ENCODE measurements around the gene ACTG2. TPM values are rescaled to one million over a fixed set of nuclear protein-coding genes. Genes with fewer than 3 reads are reported as not detected.

The ACTG2 gene
- total RNA-seq, 4 donors from 2014 or later = 9.4 to 43.5 (median 20.7) TPM

DNA sequence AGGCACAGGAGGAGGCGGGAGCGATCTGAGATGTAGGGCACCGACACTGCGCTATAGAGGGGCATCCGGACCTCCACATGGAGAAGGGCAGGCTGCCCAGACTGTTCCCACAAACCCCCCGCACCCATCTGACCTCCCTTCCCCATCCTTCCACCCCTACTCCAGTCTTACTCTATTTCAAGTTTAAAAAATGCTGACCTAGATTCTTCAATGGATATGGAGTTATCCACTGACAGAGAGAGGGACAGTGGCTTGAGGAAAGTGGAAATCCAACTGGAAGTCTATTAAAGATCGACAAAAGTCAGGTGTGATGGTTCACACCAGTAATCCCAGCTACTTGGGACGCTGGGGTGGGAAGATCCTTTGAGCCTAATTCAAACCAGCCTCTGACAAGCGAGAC is 28.8 kb downstream of the ACTG2 start:
- TF ChIP-seq POLR2A (IDR thresholded peaks at IDR 0.05) = no peak
- no peak for TF ChIP-seq EP300 (IDR thresholded peaks at IDR 0.05)
- TF ChIP-seq, protein P1, sequence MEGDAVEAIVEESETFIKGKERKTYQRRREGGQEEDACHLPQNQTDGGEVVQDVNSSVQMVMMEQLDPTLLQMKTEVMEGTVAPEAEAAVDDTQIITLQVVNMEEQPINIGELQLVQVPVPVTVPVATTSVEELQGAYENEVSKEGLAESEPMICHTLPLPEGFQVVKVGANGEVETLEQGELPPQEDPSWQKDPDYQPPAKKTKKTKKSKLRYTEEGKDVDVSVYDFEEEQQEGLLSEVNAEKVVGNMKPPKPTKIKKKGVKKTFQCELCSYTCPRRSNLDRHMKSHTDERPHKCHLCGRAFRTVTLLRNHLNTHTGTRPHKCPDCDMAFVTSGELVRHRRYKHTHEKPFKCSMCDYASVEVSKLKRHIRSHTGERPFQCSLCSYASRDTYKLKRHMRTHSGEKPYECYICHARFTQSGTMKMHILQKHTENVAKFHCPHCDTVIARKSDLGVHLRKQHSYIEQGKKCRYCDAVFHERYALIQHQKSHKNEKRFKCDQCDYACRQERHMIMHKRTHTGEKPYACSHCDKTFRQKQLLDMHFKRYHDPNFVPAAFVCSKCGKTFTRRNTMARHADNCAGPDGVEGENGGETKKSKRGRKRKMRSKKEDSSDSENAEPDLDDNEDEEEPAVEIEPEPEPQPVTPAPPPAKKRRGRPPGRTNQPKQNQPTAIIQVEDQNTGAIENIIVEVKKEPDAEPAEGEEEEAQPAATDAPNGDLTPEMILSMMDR (IDR thresholded peaks at IDR 0.05) = no peak
- no peak for TF ChIP-seq POLR2AphosphoS5 (IDR thresholded peaks at IDR 0.05)
- 89% methylated on average over 9 of the region's 9 CpGs for whole genome bisulfite sequencing
- no peak for DNase-seq (ENCODE audit: low spot score in 2 of 2)

DNA sequence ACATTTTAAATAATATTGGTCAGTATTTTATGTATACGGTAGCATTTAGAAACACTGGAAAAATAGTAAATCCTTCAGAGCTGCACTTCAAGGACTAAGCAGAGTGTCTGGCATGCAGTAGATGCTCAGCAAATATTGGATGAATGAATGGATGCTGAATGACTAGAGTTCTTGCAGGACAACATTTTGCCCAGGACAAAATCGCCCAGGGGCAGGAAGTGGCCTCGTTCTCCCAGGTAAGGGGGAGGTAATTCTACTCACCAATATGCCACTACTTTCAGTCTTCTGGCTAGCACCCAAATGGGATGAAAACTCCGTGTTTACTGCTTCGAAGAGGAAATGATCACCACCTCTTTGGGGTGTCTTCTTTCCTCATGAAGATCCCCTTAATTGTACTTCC is 29.9 kb downstream of the ACTG2 start:
- no peaks in the 10 kb centered on the region for H3K9me3 ChIP-seq
- WGBS = 59% methylated on average over 5 of the region's 5 CpGs
- H3K4me3 ChIP-seq = no peak overlapping the region
- H3K4me1 ChIP-seq = peaks cover 17% of the 10 kb centered on the region
- TF ChIP-seq EP300 (IDR thresholded peaks at IDR 0.05) (no peak), POLR2A (IDR thresholded peaks at IDR 0.05) (no peak), POLR2AphosphoS5 (IDR thresholded peaks at IDR 0.05) (no peak)
- TF ChIP-seq, protein P1 (IDR thresholded peaks at IDR 0.05) = no peak
- peaks cover 14% of the 10 kb centered on the region for H3K27me3 ChIP-seq
- no peak overlapping the region for H3K27ac ChIP-seq
- no peak for DNase-seq (ENCODE audit: low spot score in 2 of 2)
- no peaks in the 10 kb centered on the region for H3K36me3 ChIP-seq

More for the DNA sequence above, 28.8 kb downstream of the ACTG2 start:
- Histone ChIP-seq H3K4me3 (no peak overlapping the region), H3K9me3 (no peaks in the 10 kb centered on the region), H3K27me3 (peaks cover 14% of the 10 kb centered on the region), H3K4me1 (peaks cover 9% of the 10 kb centered on the region), H3K27ac (no peak overlapping the region), H3K36me3 (no peaks in the 10 kb centered on the region)

- peaks cover 41% of the 10 kb centered on the region for H3K4me1 ChIP-seq
- H3K4me3 ChIP-seq = no peak overlapping the region
- H3K27ac ChIP-seq = peak overlapping the region; percentile 90
- WGBS = 63% methylated on average over 7 of the region's 7 CpGs
- no peak for DNase-seq (ENCODE audit: low spot score in 2 of 2)
- no peaks in the 10 kb centered on the region for H3K36me3 ChIP-seq
- peaks cover 7% of the 10 kb centered on the region for H3K27me3 ChIP-seq
- TF ChIP-seq EP300 (IDR thresholded peaks at IDR 0.05) (no peak), POLR2AphosphoS5 (IDR thresholded peaks at IDR 0.05) (no peak), POLR2A (IDR thresholded peaks at IDR 0.05) (no peak)
- TF ChIP-seq, protein P1 (IDR thresholded peaks at IDR 0.05) = no peak
- no peaks in the 10 kb centered on the region for H3K9me3 ChIP-seq
Measured at GRCh38 chr2:73925033-73925704, 32.4 kb downstream of the ACTG2 start.

DNA sequence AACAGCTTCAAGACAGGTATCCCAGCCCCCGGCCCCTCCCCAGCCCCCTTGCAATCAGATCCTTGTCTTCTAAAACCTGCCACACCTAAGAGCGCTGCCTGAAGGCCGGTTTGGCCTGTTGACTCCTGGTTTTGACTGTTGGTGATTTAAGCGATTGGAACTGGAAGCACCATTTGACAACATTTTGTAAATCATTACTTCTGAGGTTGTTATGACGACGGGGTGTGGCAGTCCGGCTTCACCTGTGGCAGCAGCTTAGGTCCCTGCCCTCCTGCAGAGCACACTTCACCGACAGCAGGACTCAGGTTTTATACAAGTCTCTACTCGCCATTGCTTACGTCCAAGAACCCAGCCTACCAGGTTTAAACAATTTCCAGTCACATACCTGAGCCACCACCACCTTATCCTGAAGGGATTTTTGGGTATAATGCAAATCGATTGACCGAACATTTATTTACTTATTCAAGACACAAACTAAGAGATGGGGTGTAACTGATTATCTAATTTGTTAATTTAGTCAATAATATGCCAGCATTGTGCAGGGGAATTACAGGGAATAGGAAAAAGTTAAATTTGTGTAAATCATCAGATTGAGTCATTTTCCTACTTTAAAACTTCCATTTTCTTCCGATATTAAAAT is 33.2 kb downstream of the ACTG2 start:
- H3K4me3 ChIP-seq = peak overlapping the region; percentile 63
- H3K9me3 ChIP-seq = no peaks in the 10 kb centered on the region
- peaks cover 3% of the 10 kb centered on the region for H3K27me3 ChIP-seq
- H3K4me1 ChIP-seq = peaks cover 44% of the 10 kb centered on the region
- TF ChIP-seq EP300 (IDR thresholded peaks at IDR 0.05) = no peak
- no peak for TF ChIP-seq POLR2A (IDR thresholded peaks at IDR 0.05)
- no peak for TF ChIP-seq POLR2AphosphoS5 (IDR thresholded peaks at IDR 0.05)
- TF ChIP-seq, protein P1 (IDR thresholded peaks at IDR 0.05) = no peak
- H3K36me3 ChIP-seq = no peaks in the 10 kb centered on the region
- H3K27ac ChIP-seq = peak overlapping the region; percentile 90
- 58% methylated on average over 13 of the region's 13 CpGs for WGBS
- DNase-seq (ENCODE audit: low spot score in 2 of 2) = peak in 1 of 2 donors; percentile 69
